ENCODE results near the gene SECISBP2L.

SECISBP2L gene

GRCh38 chr15:49047456-49047855 lies 1.2 kb upstream of the SECISBP2L start:
- Histone ChIP-seq H3K36me3 (ENCODE audit: insufficient read depth, low read length) (no peaks in the 10 kb centered on the region), H3K27ac (ENCODE audit: low read length) (no peak overlapping the region), H3K9me3 (ENCODE audit: insufficient read depth, low read length, severe bottlenecking) (no peaks in the 10 kb centered on the region), H3K4me1 (ENCODE audit: insufficient read depth, low read length) (peaks cover 24% of the 10 kb centered on the region), H3K9ac (ENCODE audit: low read depth, low read length) (no peak overlapping the region), H4K20me1 (ENCODE audit: insufficient read depth, low read length) (no peaks in the 10 kb centered on the region), H3K4me2 (ENCODE audit: insufficient read depth, low read length) (no peak overlapping the region), H3K27me3 (ENCODE audit: insufficient read depth, low read length, poor library complexity) (no peaks in the 10 kb centered on the region), H3K79me2 (ENCODE audit: insufficient read depth, low read length) (peaks cover 22% of the 10 kb centered on the region), H2AFZ (ENCODE audit: low read depth, low read length) (peak overlapping the region; percentile 95), H3K4me3 (ENCODE audit: low read depth in 1 of 2, low read length in 2 of 2) (no peak overlapping the region)
- TF ChIP-seq EZH2 (IDR thresholded peaks at IDR 0.05; ENCODE audit: borderline replicate concordance, low read depth, low read length, severe bottlenecking) (no peak), CTCF (IDR thresholded peaks at IDR 0.05; ENCODE audit: borderline replicate concordance, extremely low read depth, low read length, poor library complexity, severe bottlenecking) (no peak)
- ATAC-seq (ENCODE audit: insufficient read depth, low read depth) = no peak
- DNase-seq = no peak

GRCh38 chr15:49045751-49046219 lies 461 bp downstream of the SECISBP2L start:
- peak overlapping the region; percentile 72 for H3K4me2 ChIP-seq (ENCODE audit: insufficient read depth, low read length)
- peak overlapping the region; percentile 56 to 61 for H3K4me3 ChIP-seq (ENCODE audit: low read depth in 1 of 2, low read length in 2 of 2)
- H3K79me2 ChIP-seq (ENCODE audit: insufficient read depth, low read length) = peaks cover 27% of the 10 kb centered on the region
- H3K36me3 ChIP-seq (ENCODE audit: insufficient read depth, low read length) = no peaks in the 10 kb centered on the region; the same call in 1 of the 2 replicates
- H2AFZ ChIP-seq (ENCODE audit: low read depth, low read length) = peak overlapping the region; percentile 95
- TF ChIP-seq EZH2 (IDR thresholded peaks at IDR 0.05; ENCODE audit: borderline replicate concordance, low read depth, low read length, severe bottlenecking) (no peak), CTCF (IDR thresholded peaks at IDR 0.05; ENCODE audit: borderline replicate concordance, extremely low read depth, low read length, poor library complexity, severe bottlenecking) (no peak)
- DNase-seq (peak; percentile 15), ATAC-seq (ENCODE audit: insufficient read depth, low read depth) (peak; percentile 44)
- no peaks in the 10 kb centered on the region for H3K27me3 ChIP-seq (ENCODE audit: insufficient read depth, low read length, poor library complexity)
- H3K4me1 ChIP-seq (ENCODE audit: insufficient read depth, low read length) = peaks cover 24% of the 10 kb centered on the region
- H4K20me1 ChIP-seq (ENCODE audit: insufficient read depth, low read length) = no peaks in the 10 kb centered on the region
- no peaks in the 10 kb centered on the region for H3K9me3 ChIP-seq (ENCODE audit: insufficient read depth, low read length, severe bottlenecking)
- peak overlapping the region; percentile 61 for H3K9ac ChIP-seq (ENCODE audit: low read depth, low read length)
- peak overlapping the region; percentile 7; the same call in 1 of the 2 replicates for H3K27ac ChIP-seq (ENCODE audit: low read length)

- H2AFZ ChIP-seq (ENCODE audit: low read depth, low read length) = peak overlapping the region; percentile 95
These were observed 1.3 kb downstream of the SECISBP2L start for GRCh38 chr15:49044766-49045606.

More at GRCh38 chr15:49044766-49045606, 1.3 kb downstream of the SECISBP2L start:
- Histone ChIP-seq H3K27me3 (ENCODE audit: insufficient read depth, low read length, poor library complexity) (no peaks in the 10 kb centered on the region), H3K27ac (ENCODE audit: low read length) (peak overlapping the region; percentile 7; the same call in 1 of the 2 replicates), H4K20me1 (ENCODE audit: insufficient read depth, low read length) (no peaks in the 10 kb centered on the region), H3K79me2 (ENCODE audit: insufficient read depth, low read length) (peaks cover 27% of the 10 kb centered on the region), H3K4me1 (ENCODE audit: insufficient read depth, low read length) (peaks cover 24% of the 10 kb centered on the region), H3K4me3 (ENCODE audit: low read depth in 1 of 2, low read length in 2 of 2) (peak overlapping the region; percentile 56 to 61), H3K9ac (ENCODE audit: low read depth, low read length) (peak overlapping the region; percentile 61), H3K4me2 (ENCODE audit: insufficient read depth, low read length) (peak overlapping the region; percentile 72), H3K9me3 (ENCODE audit: insufficient read depth, low read length, severe bottlenecking) (no peaks in the 10 kb centered on the region), H3K36me3 (ENCODE audit: insufficient read depth, low read length) (no peaks in the 10 kb centered on the region; the same call in 1 of the 2 replicates)
- TF ChIP-seq EZH2 (IDR thresholded peaks at IDR 0.05; ENCODE audit: borderline replicate concordance, low read depth, low read length, severe bottlenecking) (no peak), CTCF (IDR thresholded peaks at IDR 0.05; ENCODE audit: borderline replicate concordance, extremely low read depth, low read length, poor library complexity, severe bottlenecking) (no peak)
- no peak for ATAC-seq (ENCODE audit: insufficient read depth, low read depth)
- no peak for DNase-seq
